Measurements from ENCODE around the gene DNAH1.

GRCh38 chr3:52394751-52395502, 78.8 kb downstream of the DNAH1 start:
- no peak for TF ChIP-seq RFX5 (IDR thresholded peaks at IDR 0.05; ENCODE audit: low read depth, low read length)
- no peak for TF ChIP-seq CTCF (CRISPR knock-in tag; IDR thresholded peaks at IDR 0.05)
- no peak for TF ChIP-seq ZBTB8A (CRISPR knock-in tag; IDR thresholded peaks at IDR 0.05; ENCODE audit: borderline replicate concordance, low read depth)
- TF ChIP-seq FOXJ3 (CRISPR knock-in tag; IDR thresholded peaks at IDR 0.05; ENCODE audit: borderline replicate concordance), result no peak
- TF ChIP-seq ZNF101 (CRISPR knock-in tag; IDR thresholded peaks at IDR 0.05; ENCODE audit: borderline replicate concordance, low read depth), result no peak
- no peak for TF ChIP-seq NR3C1 (CRISPR knock-in tag; IDR thresholded peaks at IDR 0.05)
- no peak for TF ChIP-seq POLR2AphosphoS5 (IDR thresholded peaks at IDR 0.05; ENCODE audit: low read depth, low read length)
- TF ChIP-seq MIER3 (CRISPR knock-in tag; IDR thresholded peaks at IDR 0.05; ENCODE audit: borderline replicate concordance), result no peak
